Measurements from ENCODE around the gene ERBB3. TPM values are rescaled to one million over a fixed set of nuclear protein-coding genes. Genes with fewer than 3 reads are reported as not detected.

Gene ERBB3
- total RNA-seq, 6 experiments from 2014 or later, result 39.1 to 139 (median 66.9) TPM

GRCh38 chr12:56101045-56101444 lies 21.1 kb downstream of the ERBB3 start:
- TF ChIP-seq, protein P1, sequence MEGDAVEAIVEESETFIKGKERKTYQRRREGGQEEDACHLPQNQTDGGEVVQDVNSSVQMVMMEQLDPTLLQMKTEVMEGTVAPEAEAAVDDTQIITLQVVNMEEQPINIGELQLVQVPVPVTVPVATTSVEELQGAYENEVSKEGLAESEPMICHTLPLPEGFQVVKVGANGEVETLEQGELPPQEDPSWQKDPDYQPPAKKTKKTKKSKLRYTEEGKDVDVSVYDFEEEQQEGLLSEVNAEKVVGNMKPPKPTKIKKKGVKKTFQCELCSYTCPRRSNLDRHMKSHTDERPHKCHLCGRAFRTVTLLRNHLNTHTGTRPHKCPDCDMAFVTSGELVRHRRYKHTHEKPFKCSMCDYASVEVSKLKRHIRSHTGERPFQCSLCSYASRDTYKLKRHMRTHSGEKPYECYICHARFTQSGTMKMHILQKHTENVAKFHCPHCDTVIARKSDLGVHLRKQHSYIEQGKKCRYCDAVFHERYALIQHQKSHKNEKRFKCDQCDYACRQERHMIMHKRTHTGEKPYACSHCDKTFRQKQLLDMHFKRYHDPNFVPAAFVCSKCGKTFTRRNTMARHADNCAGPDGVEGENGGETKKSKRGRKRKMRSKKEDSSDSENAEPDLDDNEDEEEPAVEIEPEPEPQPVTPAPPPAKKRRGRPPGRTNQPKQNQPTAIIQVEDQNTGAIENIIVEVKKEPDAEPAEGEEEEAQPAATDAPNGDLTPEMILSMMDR (IDR thresholded peaks at IDR 0.05), result no peak
- no peak for TF ChIP-seq POLR2A (IDR thresholded peaks at IDR 0.05)
- Histone ChIP-seq H3K27me3 (no peaks in the 10 kb centered on the region), H3K4me1 (peaks cover 0 to 17% (median 3%) of the 10 kb centered on the region in 4 donors), H3K9me3 (no peaks in the 10 kb centered on the region), H3K27ac (no peak overlapping the region), H3K4me3 (no peak overlapping the region), H3K36me3 (peaks cover 0 to 68% (median 31%) of the 10 kb centered on the region in 4 donors)
- WGBS (ENCODE audit: insufficient coverage, low coverage, low lambda C conversion rate, missing lambda C conversion rate), result 88% methylated on average over 12 of the region's 14 CpGs
- ATAC-seq, result no peak
- intact Hi-C loops (cut with DNase I), result loop anchor here (5.0 to 10.0 kb wide), 2 partner anchors 54 to 56 kb away; partner anchors contain the start of gene RPS26 (in 1 of the 2)
- DNase-seq, result no peak

DNA sequence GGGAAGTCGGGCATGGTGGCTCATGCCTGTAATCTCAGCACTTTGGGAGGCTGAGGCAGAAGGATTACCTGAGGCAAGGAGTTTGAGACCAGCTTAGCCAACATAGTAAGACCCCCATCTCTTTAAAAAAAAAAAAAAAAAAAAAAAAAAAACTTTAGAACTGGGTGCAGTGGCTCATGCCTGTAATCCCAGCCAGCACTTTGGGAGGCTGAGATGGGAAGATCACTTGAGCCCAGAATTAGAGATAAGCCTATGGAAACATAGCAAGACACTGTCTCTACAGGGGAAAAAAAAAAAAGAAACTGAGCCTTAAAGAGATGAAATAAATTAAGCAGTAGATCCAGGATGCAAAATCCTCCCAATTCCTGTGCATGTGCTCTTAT lies 22.7 kb downstream of the ERBB3 start:
- no peak for TF ChIP-seq POLR2A (IDR thresholded peaks at IDR 0.05)
- TF ChIP-seq, protein P1 (IDR thresholded peaks at IDR 0.05), result no peak
- peaks cover 2 to 64% (median 25%) of the 10 kb centered on the region in 4 donors for H3K36me3 ChIP-seq
- no peak overlapping the region for H3K27ac ChIP-seq
- no peak for ATAC-seq
- H3K9me3 ChIP-seq, result no peaks in the 10 kb centered on the region
- no peak for DNase-seq
- intact Hi-C loops (cut with DNase I), result loop anchor here (5.0 to 10.0 kb wide), 2 partner anchors 55 to 58 kb away; partner anchors contain the start of gene RPS26 (in 1 of the 2)
- peaks cover 0 to 19% (median 4%) of the 10 kb centered on the region in 4 donors for H3K4me1 ChIP-seq
- H3K27me3 ChIP-seq, result no peaks in the 10 kb centered on the region
- WGBS (ENCODE audit: insufficient coverage, low coverage, low lambda C conversion rate, missing lambda C conversion rate), result 57% methylated on average over 1 of the region's 1 CpG
- H3K4me3 ChIP-seq, result no peak overlapping the region

GRCh38 chr12:56103066-56103711 lies 23.2 kb downstream of the ERBB3 start:
- H3K4me3 ChIP-seq, result peak overlapping the region in 1 of 3 donors; percentile 69
- TF ChIP-seq, protein P1 (IDR thresholded peaks at IDR 0.05), result no peak
- no peak for TF ChIP-seq POLR2A (IDR thresholded peaks at IDR 0.05)
- no peaks in the 10 kb centered on the region for H3K27me3 ChIP-seq
- H3K27ac ChIP-seq, result peak overlapping the region in 1 of 3 donors; percentile 64
- H3K9me3 ChIP-seq, result no peaks in the 10 kb centered on the region
- 37% methylated on average over 6 of the region's 6 CpGs for WGBS (ENCODE audit: insufficient coverage, low coverage, low lambda C conversion rate, missing lambda C conversion rate)
- intact Hi-C loops (cut with DNase I), result loop anchor here (5.0 to 10.0 kb wide), 2 partner anchors 56 to 58 kb away; partner anchors contain the start of gene RPS26 (in 1 of the 2)
- DNase-seq (no peak), ATAC-seq (no peak)
- H3K36me3 ChIP-seq, result peaks cover 6 to 64% (median 25%) of the 10 kb centered on the region in 4 donors
- H3K4me1 ChIP-seq, result peaks cover 0 to 19% (median 4%) of the 10 kb centered on the region in 4 donors

DNA sequence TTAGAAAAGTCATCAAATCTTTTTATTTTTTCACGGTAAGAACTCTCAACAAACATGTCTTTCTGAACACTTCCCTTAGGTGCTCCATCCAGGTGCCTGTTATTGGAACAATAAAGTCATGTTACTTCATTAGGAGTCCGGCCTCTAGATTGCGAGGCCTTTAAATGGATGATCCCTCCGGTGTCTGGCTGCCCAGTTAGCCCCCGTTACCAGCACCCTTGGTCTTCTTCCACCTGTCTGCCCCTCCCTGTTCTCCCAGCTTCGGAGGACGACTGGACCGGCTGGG lies 23.8 kb downstream of the ERBB3 start:
- Histone ChIP-seq H3K9me3 (no peaks in the 10 kb centered on the region), H3K4me3 (peak overlapping the region; percentile 58 to 89 (median 69)), H3K36me3 (peaks cover 6 to 64% (median 25%) of the 10 kb centered on the region in 4 donors), H3K4me1 (peaks cover 0 to 19% (median 4%) of the 10 kb centered on the region in 4 donors), H3K27ac (peak overlapping the region; percentile 64), H3K27me3 (no peaks in the 10 kb centered on the region)
- no peak for DNase-seq
- 1% methylated on average over 8 of the region's 8 CpGs for WGBS (ENCODE audit: insufficient coverage, low coverage, low lambda C conversion rate, missing lambda C conversion rate)
- no peak for ATAC-seq
- intact Hi-C loops (cut with DNase I), result loop anchor here (5.0 to 10.0 kb wide), 2 partner anchors 56 to 59 kb away; partner anchors contain the start of gene RPS26 (in 1 of the 2)
- TF ChIP-seq, protein P1 (IDR thresholded peaks at IDR 0.05), result no peak
- no peak for TF ChIP-seq POLR2A (IDR thresholded peaks at IDR 0.05)

All from right lobe of liver (tissue), 6 donors.